OCI-LY3 (cell line): ENCODE results near the gene TMEM9B.

Experiments used
- H2AFZ ChIP-seq: fragments of 200-600, 300-600 bp; shearing (Covaris generic); 2 replicates; pipeline ENCODE4 v1.6.0; 2014; ENCODE audit warnings: antibody characterized with exemption, low read depth, low read length
- H3K27ac ChIP-seq: fragments of 200-600, 300-600 bp; sonication (generic); 2 replicates; pipeline ENCODE4 v1.5.1; 2014; ENCODE audit warnings: mild to moderate bottlenecking, low read length, moderate library complexity, mixed read lengths
- H3K27me3 ChIP-seq: fragments of 200-600, 300-600 bp; sonication (generic); 2 replicates; pipeline ENCODE4 v1.6.1; 2014; ENCODE audit warnings: low read depth, low read length, mixed read lengths
- H3K36me3 ChIP-seq: fragments of 200-600, 300-600 bp; sonication (generic); replicated peaks from 2 replicates; pipeline ENCODE3; 2014; ENCODE audit warnings: low read depth, low read length, mixed read lengths
- H3K4me1 ChIP-seq: fragments of 300-600, 200-600 bp; sonication (generic); 2 replicates; pipeline ENCODE4 v1.6.1; 2014; ENCODE audit warnings: low read length, mixed read lengths
- H3K4me2 ChIP-seq: fragments of 200-600, 300-600 bp; sonication (generic); 2 replicates; pipeline ENCODE4 v1.6.1; 2014; ENCODE audit warnings: low read length, mixed read lengths
- H3K4me3 ChIP-seq: fragments of 300-600, 200-600 bp; sonication (generic); 2 replicates; pipeline ENCODE4 v1.5.1; 2014; ENCODE audit warnings: antibody characterized with exemption, mild to moderate bottlenecking, low read length, moderate library complexity
- H3K79me2 ChIP-seq: fragments of 300-600, 200-600 bp; shearing (Covaris generic); 2 replicates; pipeline ENCODE4 v1.6.1; 2014; ENCODE audit warnings: mild to moderate bottlenecking, low read length, mixed read lengths
- H3K9ac ChIP-seq: fragments of 300-600, 200-600 bp; shearing (Covaris generic); 2 replicates; pipeline ENCODE4 v1.6.0; 2014; ENCODE audit warnings: mild to moderate bottlenecking, low read length, moderate library complexity
- H3K9me3 ChIP-seq: fragments of 200-600, 300-600 bp; shearing (Covaris generic); 2 replicates; pipeline ENCODE4 v1.6.1; 2014; ENCODE audit warnings: low read length, mixed read lengths; ENCODE audit not compliant: insufficient read depth
- H4K20me1 ChIP-seq: fragments of 200-600, 300-600 bp; sonication (generic); 2 replicates; pipeline ENCODE4 v1.6.1; 2016; ENCODE audit warnings: low read length, mixed read lengths; ENCODE audit not compliant: insufficient read depth
- EZH2phosphoT487 ChIP-seq: fragments of 200-600 bp; shearing (Covaris generic); IDR thresholded peaks from 2 replicates; pipeline ENCODE4 v1.6.1; 2018; ENCODE audit warnings: antibody characterized with exemption, mixed run types, low read depth
- TF ChIP-seq, protein P1 (sequence below): fragments of 200-600, 300-600 bp; sonication (generic); IDR thresholded peaks from 2 replicates; pipeline ENCODE4 v1.5.1; 2014; ENCODE audit warnings: antibody characterized with exemption, low read length, low read depth

The TMEM9B gene

DNA sequence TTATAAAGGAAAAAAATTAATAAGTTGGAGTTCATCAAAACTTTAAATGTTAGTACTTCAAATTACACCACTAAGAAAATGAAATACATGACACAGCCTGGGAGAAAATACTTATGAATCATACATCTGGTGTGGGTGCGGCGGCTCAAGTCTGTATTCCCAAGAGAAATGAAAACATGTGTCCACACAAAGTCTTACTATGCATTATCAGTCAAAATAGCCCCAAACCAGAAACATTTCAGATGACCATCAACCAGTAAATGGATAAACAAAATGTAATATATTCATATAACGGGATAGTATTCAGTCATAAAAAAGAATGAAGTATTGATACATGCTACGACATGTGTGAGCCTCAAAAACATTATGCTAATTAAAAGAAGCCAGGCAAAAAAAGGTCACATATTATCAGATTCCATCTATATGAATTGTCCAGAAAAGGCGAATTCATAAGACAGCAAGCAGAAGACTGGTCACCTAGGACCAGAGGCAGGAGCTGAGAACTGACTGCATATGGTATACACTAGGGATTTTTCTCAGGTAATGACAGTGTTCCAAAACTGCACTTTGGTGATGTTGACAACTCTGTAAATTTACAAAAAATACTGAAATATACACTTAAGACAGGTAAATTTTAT, 58.6 kb downstream of the TMEM9B start:
- no peak overlapping the region for H3K27ac ChIP-seq
- TF ChIP-seq, protein P1, sequence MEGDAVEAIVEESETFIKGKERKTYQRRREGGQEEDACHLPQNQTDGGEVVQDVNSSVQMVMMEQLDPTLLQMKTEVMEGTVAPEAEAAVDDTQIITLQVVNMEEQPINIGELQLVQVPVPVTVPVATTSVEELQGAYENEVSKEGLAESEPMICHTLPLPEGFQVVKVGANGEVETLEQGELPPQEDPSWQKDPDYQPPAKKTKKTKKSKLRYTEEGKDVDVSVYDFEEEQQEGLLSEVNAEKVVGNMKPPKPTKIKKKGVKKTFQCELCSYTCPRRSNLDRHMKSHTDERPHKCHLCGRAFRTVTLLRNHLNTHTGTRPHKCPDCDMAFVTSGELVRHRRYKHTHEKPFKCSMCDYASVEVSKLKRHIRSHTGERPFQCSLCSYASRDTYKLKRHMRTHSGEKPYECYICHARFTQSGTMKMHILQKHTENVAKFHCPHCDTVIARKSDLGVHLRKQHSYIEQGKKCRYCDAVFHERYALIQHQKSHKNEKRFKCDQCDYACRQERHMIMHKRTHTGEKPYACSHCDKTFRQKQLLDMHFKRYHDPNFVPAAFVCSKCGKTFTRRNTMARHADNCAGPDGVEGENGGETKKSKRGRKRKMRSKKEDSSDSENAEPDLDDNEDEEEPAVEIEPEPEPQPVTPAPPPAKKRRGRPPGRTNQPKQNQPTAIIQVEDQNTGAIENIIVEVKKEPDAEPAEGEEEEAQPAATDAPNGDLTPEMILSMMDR: no peak
- TF ChIP-seq EZH2phosphoT487: no peak
- peaks cover 7% of the 10 kb centered on the region; the same call in 1 of the 2 replicates for H3K4me1 ChIP-seq
- no peak overlapping the region for H2AFZ ChIP-seq
- no peak overlapping the region for H3K4me2 ChIP-seq
- no peak overlapping the region for H3K4me3 ChIP-seq
- no peaks in the 10 kb centered on the region for H4K20me1 ChIP-seq
- H3K9ac ChIP-seq: no peak overlapping the region
- H3K79me2 ChIP-seq: no peaks in the 10 kb centered on the region
- H3K27me3 ChIP-seq: 0 out of 2 replicates have a peak, but pooled peaks cover 5% of the 10 kb centered on the region
- no peaks in the 10 kb centered on the region for H3K9me3 ChIP-seq
- no peaks in the 10 kb centered on the region for H3K36me3 ChIP-seq

DNA sequence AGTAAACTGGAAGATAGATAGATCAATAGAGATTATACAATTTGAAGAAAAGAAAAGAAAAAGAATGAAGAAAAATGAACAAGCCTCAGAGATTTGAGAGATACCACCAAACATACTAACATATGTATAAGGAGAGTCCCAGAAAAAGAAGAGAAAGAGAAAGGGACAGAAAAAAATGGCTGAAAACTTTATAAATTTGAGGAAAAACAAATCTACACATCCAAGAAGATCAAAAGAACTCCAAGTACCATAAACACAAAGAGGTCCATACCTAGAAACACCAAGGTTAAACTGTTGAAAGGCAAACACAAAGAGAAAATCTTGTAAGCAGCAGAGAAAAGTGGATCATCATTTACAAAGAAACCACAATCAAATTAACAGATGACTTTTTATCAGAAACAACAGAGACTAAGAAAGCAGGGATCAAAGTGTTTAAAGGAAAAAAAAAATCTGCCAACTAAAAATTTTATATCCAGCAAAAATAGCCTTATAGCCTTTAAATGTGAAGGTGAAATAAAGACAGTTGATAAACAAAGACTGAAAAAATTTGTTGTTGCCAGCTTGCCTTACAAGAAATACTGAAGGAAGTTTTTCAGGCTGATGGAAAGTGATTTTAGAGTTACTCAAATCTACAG, 65.0 kb downstream of the TMEM9B start:
- Histone ChIP-seq H3K79me2 (no peaks in the 10 kb centered on the region), H3K4me3 (no peak overlapping the region), H3K27me3 (no peaks in the 10 kb centered on the region), H4K20me1 (no peaks in the 10 kb centered on the region), H3K9ac (no peak overlapping the region), H2AFZ (no peak overlapping the region), H3K27ac (no peak overlapping the region), H3K36me3 (no peaks in the 10 kb centered on the region), H3K9me3 (peaks cover 13% of the 10 kb centered on the region), H3K4me2 (no peak overlapping the region), H3K4me1 (no peaks in the 10 kb centered on the region)
- TF ChIP-seq EZH2phosphoT487: no peak
- TF ChIP-seq, protein P1: no peak
